Epidermal melanocyte (primary cell): ENCODE results near the gene SLC66A3.

Source experiments
- DNase-seq: peaks from one replicate; pipeline ENCODE4 v3.0.0; 2011; ENCODE audit warnings: low spot score; ENCODE audit not compliant: insufficient read length

SLC66A3 gene

GRCh38 chr2:11213975-11214374, 58.7 kb downstream of the SLC66A3 start:
- no peak for DNase-seq

- no peak for DNase-seq
Measured at GRCh38 chr2:11214770-11215169, 59.5 kb downstream of the SLC66A3 start.

- no peak for DNase-seq
Measured at GRCh38 chr2:11215407-11215806, 60.1 kb downstream of the SLC66A3 start.

- no peak for DNase-seq
Measured at GRCh38 chr2:11220445-11220844, 65.2 kb downstream of the SLC66A3 start.

- DNase-seq, result no peak
Measured at GRCh38 chr2:11222845-11223244, 67.6 kb downstream of the SLC66A3 start.

- no peak for DNase-seq
Measured at GRCh38 chr2:11224887-11225286, 69.6 kb downstream of the SLC66A3 start.

GRCh38 chr2:11227595-11227994, 72.3 kb downstream of the SLC66A3 start:
- DNase-seq, result peak; percentile 35
